A549 (cell line): ENCODE measurements around the gene MLXIP.

Source experiments
- ATOH8 ChIP-seq: fragments of 250-450 bp; sonication (Bioruptor Pico); IDR thresholded peaks from 2 replicates; pipeline ENCODE4 v1.5.0; 2020; ENCODE audit warnings: low read depth, mild to moderate bottlenecking, moderate library complexity
- CBX8 ChIP-seq: fragments of 200-600 bp; sonication (generic); IDR thresholded peaks from 2 replicates; pipeline ENCODE4 v1.6.1; 2016
- CTCF ChIP-seq: fragments of >200 bp; sonication (Bioruptor Twin); formaldehyde crosslinking; IDR thresholded peaks from 3 replicates; pipeline ENCODE4 v1.5.1; 2016
- E2F6 ChIP-seq: IDR thresholded peaks from 2 replicates; pipeline ENCODE4 v1.6.1; 2012; ENCODE audit warnings: low read depth, borderline replicate concordance
- EP300 ChIP-seq, 2 experiments: fragments of >200 bp; sonication (Bioruptor Twin); formaldehyde crosslinking; IDR thresholded peaks; 2 replicates in 1 of 2; 3 replicates in 1 of 2; pipeline ENCODE4 v1.6.1; 2016 to 2017
- HEYL ChIP-seq: fragments of 250-450 bp; sonication (Bioruptor Pico); IDR thresholded peaks from 2 replicates; pipeline ENCODE4 v1.8.0; 2021; ENCODE audit warnings: mild to moderate bottlenecking, moderate library complexity
- PHF8 ChIP-seq: fragments of 200-600 bp; sonication (generic); IDR thresholded peaks from 2 replicates; pipeline ENCODE4 v1.6.1; 2016; ENCODE audit warnings: low read depth, mild to moderate bottlenecking, antibody characterized with exemption, moderate library complexity, borderline replicate concordance
- RCOR1 ChIP-seq: fragments of 150-350 bp; IDR thresholded peaks from 2 replicates; pipeline ENCODE4 v1.6.1; 2014; ENCODE audit warnings: antibody characterized with exemption, low read length, low read depth
- REST ChIP-seq: fragments of 200-600 bp; sonication (generic); IDR thresholded peaks from 2 replicates; pipeline ENCODE4 v1.6.1; 2016; ENCODE audit warnings: antibody characterized with exemption, mild to moderate bottlenecking, moderate library complexity
- RFX5 ChIP-seq: fragments of 450-650 bp; IDR thresholded peaks from 2 replicates; pipeline ENCODE4 v1.7.1; 2014; ENCODE audit warnings: antibody characterized with exemption, mild to moderate bottlenecking, moderate library complexity
- SREBF2 ChIP-seq: fragments of 450-650 bp; IDR thresholded peaks from 2 replicates; pipeline ENCODE4 v1.6.1; 2014; ENCODE audit warnings: mild to moderate bottlenecking, moderate library complexity
- TP53 ChIP-seq: fragments of 250-450 bp; sonication (Bioruptor Pico); IDR thresholded peaks from 2 replicates; pipeline ENCODE4 v1.5.0; 2021; ENCODE audit warnings: mild to moderate bottlenecking, moderate library complexity
- ZFP36 ChIP-seq: fragments of 450-650 bp; IDR thresholded peaks from 2 replicates; pipeline ENCODE4 v1.6.1; 2014; ENCODE audit warnings: borderline replicate concordance; ENCODE audit not compliant: partially characterized antibody

DNA sequence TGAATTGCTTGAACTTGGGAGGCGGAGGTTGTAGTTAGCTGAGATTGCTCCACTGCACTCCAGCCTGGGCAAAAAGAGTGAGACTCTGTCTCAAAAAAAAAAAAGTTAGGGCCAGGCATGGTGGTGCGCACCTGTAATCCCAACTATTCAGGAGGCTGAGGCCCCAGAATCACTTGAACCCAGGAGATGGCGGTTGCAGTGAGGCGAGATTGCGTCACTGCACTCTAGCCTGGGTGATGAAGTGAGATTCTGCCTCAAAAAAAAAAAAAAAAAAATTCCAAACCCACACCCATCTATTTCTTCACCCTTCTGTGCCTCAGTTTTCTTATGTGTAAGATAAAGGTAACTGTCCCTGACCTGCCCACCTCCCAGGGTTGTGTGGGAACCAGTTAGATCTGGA is 11.0 kb upstream of the MLXIP start:
- no peak for TF ChIP-seq CTCF
- TF ChIP-seq REST = no peak
- no peak for TF ChIP-seq ATOH8 (CRISPR knock-in tag)
- TF ChIP-seq PHF8 = no peak
- no peak for TF ChIP-seq ZFP36
- TF ChIP-seq EP300 (IDR thresholded peaks at IDR 0.05) = no peak
- no peak for TF ChIP-seq HEYL (CRISPR knock-in tag)
- no peak for TF ChIP-seq E2F6
- TF ChIP-seq RFX5 = no peak
- no peak for TF ChIP-seq RCOR1
- TF ChIP-seq TP53 (CRISPR knock-in tag) = no peak
- TF ChIP-seq CBX8 = no peak
- no peak for TF ChIP-seq SREBF2
